Measurements from ENCODE around the gene MAP3K14.
"Not testable (repeated sequence)": the region's sequence is repeated elsewhere in the genome, so short reads cannot be mapped to it uniquely, and the experiment has no call there.

The MAP3K14 gene

DNA sequence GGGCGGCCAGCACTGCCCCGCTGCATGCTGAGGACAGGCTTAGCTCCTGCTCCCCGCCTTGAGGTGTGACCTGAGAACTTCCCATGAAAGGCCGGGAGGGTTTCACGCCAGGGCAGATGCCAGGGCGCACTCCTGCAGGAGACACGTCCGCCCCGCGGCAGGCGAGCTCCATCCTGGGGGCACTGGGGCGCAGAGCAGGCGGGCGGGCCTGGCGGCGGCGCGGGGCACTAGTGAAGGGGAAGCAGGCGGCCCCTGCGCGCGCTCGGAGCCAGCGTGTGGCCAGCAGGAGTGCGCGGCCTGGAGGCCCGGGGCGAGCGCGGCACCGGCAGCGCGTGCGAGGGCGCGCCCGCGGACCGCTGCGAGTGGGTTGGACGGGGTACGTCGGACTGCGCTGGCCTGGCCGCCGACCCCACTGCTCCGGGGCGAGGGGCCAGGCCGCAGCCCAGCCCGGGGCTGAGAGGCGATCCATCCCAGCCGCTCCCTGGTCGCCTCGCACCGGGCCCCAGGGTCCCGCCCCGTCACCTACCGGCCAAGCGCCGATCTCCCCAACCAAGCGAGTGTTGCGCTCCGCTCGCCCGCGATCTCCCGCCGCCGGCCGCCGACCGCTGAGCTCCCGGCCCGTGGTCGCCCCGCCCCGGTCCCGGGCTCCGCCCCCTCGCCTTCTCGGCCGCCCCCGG is at the start of gene MAP3K14:
Gene MAP3K14, minus strand, starts transcription at position 587 of the 677 bp plus-strand sequence. CDS start 26,275 bp downstream, outside the sequence.
- peak; percentile 78 for DNase-seq

DNA sequence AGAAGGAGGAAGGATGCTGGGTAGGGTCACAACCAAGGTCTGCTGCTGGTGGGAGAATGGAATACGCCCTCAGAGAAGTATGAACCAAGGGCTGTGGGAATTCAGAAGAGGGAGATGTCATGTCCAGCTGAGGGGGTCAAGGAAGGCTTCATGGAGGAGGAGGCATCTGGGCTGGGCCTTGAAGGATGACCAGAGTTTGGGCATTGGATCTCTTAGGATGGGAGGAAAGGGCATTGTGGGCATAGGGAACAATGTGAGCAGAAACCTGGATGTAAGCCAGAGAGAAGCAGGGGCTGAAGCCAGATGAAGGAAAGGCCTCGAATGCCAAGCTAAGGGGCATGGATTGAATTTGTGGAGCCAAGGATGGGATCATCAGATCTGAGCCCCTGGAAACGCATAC is 49.2 kb upstream of the MAP3K14 start:
- no peak for DNase-seq

DNA sequence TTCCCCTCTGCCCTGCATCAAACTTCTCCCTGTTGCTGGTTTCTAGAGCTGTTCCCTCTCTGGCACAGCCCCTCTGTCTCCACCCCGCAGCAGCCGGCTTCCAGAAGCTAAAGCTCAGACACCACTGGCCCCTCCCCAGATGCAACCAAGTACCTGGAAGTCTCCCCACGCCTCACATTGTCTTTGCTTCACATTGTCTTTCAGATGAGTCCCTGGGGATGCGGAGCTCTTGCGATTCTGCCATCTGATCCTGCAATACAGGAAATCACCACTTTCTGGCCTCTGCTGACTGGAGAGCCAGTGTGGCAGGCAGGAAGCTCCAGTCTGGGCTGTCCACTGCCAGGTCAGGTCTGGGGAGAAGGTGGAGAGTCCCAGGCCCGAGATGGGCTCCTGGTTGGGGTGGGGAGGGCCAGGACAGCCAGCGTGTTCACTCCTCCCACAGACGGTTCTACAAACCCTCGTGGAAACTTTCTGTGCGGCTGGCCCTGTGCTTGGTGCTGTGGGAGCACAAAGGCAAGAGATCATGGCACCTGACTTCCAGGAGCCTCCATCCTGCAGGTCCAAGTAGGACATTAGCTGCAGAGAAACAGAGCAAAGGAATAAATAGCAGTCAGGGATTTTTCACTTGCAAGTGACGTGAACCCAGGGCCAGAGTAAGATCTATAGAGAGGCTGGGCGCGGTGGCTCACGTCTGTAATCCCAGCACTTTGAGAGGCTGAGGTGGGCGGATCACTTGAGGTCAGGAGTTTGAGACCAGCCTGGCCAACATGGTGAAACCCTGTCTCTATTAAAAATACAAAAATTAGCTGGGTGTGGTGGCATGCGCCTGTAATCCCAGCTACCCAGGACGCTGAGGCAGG is 47.9 kb upstream of the MAP3K14 start:
- peak; percentile 40 for DNase-seq

DNA sequence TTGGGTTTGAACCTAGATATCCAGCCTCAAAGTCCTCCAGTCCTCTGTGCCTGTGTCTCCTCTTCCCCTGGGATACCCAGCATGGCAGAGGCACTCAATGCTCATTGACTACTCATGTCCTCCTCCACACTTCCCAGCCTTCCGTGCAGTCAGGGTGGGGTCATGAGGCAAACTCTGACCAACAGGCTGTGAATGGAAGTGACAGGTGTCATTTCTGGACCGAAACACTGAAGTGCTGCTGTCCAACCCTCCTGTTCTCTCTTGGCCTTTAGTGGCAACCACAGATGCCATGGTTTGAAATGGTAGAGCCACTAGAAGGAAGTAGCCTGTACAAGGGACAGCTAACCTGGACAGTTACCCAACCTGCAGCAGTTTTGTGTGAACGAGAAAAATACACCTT is 46.7 kb upstream of the MAP3K14 start:
- DNase-seq = no peak

DNA sequence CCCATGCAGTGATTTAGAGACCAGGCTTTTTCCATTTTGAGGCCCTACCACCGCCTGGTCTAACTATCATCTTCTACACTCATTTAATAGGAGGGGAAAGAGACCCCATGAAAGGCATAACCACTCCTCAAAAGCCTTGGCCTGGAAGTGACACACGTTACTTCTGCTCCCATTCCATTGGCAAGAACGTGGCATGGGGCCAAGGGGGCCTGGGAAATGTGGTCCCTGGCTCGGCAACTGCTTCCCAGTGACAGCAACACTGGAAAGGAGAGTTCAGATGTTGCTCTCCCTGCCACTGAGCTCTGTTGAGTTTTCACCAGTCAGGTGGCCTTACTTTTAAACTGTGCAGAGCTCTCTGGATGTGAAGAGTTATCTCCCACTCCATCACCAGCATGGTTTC is 45.2 kb upstream of the MAP3K14 start:
- no peak for DNase-seq

DNA sequence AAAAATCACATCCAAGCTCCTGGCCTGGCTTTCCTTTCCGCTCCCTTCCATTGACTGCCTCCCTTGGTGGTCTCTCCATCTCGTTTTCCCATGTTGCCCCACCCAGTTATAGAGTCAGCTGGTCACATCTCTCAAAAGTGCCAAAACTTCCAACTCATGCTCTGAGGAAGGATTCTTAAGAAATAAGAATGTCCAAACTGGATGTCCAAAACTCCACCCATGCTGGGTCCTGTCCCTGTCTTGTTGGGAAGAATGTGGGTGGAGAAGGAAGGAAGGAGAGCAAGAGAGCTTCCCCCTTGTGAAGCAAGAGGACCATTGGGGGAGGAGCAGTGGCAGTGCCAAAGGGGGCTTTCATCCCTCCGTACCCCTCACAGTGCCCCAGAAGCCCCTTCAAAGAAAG is 44.6 kb upstream of the MAP3K14 start:
- DNase-seq = no peak

DNA sequence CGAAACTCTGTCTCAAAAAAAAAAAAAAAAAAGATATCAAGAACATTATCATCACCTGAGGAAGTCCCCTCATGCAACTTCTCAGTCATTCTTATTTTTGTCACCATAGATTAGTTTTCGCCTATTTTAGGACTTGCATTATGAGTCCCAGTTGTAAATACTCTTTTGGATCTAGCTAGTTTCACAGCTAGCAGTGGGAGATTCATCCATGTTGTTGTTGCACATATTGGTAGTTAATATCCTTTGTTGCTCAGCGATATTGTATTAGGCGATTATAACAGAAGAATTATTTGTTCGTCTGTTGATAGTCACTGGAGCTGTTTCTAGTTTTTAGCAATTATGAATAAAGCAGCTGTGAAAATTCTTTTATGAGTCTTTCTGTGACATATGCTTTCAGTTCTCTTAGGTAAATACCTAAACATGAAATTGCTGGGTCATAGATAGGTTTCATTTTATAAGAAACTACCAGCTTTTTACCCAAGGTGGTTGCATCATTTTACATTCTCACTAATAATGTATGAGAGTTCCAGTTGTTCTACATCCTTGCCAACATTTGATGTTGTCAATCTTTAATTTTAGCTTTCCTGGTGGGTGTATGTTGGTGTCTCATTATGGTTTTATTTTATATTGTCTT is 40.7 kb upstream of the MAP3K14 start:
- DNase-seq = no peak

DNA sequence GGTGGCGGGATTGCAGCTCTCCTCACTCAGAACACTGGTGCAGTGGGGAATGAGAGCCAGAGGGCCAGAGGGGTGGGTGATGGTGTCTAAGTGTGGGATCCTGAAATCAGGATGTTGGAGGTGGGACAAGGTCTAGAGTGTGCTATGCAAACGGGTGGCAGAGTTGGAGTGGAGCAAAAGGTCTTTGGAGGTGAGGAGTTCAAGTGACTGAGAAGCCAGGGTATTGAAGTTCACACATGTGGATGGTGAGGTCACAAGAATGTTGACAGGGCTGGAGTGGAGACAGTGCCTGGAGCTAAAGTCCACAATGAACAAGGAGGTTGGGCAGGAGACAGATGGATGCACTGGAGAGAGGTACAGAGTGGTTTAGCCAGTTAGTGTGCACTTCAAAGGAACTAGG is 38.3 kb upstream of the MAP3K14 start:
- no peak for DNase-seq

DNA sequence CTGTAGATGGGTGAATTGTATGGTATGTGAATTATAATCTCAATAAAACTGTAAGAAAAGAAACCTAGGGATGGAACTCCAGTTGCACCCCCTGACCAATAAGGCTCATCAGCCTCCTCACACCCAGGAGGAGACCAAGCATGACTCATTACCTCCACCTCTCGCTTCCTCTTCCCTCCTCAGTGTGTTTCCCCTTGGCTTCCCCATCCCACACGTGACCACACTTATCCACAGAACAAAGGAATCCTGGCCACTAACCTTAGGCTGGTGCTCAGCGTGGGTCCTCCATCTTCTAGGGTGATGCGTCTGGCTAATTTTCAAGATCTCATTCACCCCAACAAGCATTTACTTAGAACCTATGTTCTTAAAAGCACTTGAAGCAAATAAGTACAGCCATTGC is 36.2 kb upstream of the MAP3K14 start:
- no peak for DNase-seq

DNA sequence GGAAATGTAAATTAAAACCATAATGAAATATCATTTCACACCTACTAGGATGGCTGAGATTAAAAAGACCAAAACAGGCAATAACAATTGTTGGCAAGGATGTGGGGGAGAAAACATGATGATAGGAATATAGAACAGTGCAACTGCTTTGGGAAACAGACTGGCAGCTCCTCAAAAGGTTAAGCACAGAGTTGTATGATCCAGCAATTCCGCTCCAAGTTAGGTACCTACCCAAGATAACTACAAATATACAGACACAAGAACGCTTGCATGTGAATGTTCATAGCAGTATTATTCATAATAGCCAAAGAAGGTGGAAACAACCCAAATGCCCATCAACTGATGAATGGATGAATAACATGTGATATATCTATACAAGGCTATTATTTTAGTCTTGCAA is 35.0 kb upstream of the MAP3K14 start:
- no peak for DNase-seq

DNA sequence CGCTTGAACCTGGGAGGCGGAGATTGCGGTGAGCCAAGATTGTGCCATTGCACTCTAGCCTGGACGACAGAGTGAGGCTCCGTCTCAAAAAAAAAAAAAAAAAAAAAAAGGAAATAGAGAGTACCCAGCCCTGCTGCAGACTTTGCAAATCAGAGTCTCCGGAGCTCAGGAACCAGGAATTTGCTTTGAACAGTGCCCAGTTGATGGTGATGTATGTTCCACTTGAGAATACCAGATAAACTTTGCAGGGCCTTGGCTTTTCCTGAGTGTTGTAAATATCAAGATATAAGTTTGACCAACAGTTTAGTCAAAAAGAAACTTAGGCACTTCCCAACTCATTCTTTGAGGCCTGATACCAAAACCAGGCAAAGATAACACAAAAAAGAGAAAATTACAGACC is 30.6 kb upstream of the MAP3K14 start:
- DNase-seq = no peak

DNA sequence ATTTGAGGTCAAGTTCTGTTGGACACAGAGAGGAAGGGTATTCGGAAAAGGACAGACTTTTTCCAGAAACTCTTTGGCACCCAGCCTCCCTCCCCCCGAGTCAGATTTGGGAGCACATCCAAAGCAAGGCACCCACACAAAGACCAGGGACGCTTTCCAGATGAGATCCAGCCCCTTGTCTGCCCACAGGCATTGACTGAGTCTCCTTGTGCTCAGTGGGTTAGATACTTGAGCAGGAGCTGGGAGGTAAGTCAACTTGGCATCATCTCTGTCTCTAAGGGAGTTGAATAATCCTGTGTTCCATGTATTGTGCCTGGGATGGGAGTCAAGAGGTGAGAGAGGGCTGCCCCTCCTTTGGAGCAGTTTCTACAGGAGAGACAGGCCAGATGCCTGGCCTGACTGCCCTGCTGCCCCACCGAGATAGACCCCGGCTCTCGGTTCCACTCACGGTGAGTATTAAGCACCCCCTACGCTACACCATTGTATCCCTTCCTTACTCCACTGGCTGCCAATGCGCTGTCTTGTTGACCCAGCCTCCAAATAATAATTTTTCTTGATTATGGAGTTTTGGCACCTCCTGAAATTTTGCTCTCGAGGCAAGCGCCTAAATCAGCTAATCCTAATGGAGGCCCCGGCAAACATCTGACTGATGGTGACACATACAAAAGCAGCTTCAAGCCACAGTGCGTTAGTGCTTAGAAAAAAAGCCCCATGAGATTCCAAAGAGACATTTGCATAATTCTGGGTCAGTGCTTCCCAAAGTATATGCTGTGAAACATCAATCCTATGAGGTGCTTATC is 29.6 kb upstream of the MAP3K14 start:
- DNase-seq = no peak

DNA sequence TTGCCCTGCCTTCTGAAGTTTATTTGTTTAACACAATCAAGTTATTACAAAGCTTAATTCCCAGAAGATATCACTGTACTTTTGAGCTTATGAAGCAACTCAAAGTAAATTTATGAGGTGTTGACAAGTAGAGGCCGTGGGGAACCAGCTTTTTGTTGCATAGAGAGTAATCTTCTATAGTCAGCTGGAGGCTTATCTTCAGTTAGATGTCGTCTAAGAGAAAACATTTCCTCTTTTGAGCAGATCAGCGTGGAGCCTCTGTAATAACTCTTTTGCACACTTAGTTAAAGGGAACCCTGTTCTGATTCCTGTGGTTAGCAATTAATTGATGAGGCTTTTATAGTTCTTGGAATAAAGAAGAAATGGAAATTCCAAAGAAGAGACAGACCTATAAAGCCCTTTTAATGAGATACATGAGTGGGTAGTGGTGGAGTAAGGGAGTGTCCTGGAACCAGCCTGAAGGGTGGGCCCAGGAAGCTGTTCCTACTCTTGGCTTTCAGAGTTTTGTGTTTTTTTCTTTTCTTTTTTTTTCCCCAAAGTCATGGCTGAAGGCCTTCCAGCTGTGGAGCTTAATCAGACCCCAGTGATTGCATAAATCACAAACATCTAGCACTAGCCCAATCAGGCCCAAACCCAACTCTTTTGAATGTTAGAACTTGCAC is 28.9 kb upstream of the MAP3K14 start:
- DNase-seq = no peak

DNA sequence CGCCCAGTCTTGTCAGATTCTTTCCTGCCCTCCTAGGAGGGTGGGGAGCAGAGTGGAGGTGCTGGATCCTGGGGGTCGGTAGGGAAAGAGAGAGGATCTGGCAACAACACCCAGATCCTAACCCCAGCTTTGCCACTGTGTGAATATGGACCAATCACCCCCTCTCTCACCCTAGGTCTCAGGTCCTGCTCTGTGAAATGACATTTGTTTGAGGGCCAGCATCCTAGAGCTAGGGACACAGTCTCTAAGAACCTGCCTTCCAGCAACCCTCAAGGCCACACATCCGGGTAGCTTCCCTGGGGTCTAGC is 28.4 kb upstream of the MAP3K14 start:
- DNase-seq = no peak

DNA sequence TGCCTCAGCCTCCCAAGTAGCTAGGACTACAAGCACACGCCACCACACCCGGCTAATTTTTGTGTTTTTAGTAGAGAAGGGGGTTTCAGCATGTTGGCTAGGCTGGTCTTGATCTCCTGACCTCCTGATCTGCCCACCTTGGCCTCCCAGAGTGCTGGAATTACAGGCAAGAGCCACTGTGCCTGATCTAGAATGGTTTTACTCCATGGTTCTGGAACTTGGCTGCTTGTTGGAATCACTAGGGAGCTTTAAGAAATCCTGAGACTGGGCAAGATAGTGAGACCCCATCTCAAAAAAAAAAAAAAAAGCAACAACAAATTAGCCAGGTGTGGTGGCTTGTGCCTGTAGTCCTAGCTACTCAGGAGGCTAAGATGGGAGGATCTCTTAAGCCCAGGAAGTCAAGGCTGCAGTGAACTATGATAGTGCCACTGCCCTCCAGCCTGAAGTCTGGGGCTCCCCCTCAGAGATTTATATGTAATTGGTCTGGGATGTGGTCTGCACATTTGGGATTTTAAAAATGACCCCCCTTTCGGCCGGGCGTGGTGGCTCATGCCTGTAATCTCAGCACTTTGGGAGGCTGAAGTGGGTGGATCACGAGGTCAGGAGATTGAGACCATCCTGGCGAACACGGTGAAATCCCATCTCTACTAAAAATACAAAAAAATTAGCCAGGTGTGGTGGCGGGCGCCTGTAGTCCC is 27.3 kb upstream of the MAP3K14 start:
- DNase-seq = not testable (repeated sequence)

DNA sequence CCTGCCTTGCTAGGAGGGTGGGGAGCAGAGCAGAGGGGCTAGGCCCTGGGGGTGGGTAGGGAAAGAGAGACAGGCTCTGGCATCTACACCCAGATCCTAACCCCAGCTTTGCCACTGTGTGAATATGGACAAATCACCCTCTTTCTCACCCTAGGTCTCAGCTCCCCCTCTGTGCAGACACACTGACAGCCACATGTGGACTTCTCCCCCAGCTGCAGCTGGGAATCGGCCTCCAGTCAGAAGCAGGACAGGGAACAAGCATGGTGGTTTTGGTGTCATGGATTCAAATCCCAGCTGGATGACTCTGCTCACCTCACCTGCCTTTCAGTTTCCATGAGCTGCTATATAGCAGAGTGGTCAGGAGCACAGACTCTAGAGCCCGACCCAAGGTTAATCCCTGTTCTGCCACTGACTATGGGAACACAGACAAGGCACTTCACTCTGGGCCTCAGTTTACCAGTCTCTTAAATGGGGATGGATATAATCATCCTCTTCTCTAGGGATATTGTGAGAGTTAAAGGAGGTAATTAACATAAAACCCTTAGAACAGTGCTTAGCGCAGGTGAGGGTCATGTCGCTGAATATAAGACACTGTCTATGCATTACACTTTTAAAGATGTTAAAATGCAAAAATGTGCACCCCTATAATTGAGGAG is 26.2 kb upstream of the MAP3K14 start:
- no peak for DNase-seq

DNA sequence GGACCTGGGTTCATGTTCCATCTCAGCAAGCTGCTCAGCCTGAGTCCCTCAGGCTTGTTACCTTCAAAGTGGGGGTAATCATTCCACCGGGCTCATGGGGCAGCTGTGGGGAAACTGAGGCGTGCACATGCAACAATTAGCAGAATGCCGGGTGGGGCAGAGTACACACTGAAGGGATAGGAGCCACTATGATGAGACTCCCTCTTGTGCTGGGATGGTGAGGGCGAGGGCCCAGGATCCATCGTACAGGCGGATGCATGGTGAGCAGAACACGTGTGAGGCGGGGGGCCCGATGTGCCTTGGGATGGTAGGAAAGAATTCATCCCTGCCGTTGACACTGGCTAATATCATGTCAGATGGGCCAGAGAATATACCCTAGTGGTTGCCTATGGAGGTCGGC is 25.5 kb upstream of the MAP3K14 start:
- DNase-seq = no peak

DNA sequence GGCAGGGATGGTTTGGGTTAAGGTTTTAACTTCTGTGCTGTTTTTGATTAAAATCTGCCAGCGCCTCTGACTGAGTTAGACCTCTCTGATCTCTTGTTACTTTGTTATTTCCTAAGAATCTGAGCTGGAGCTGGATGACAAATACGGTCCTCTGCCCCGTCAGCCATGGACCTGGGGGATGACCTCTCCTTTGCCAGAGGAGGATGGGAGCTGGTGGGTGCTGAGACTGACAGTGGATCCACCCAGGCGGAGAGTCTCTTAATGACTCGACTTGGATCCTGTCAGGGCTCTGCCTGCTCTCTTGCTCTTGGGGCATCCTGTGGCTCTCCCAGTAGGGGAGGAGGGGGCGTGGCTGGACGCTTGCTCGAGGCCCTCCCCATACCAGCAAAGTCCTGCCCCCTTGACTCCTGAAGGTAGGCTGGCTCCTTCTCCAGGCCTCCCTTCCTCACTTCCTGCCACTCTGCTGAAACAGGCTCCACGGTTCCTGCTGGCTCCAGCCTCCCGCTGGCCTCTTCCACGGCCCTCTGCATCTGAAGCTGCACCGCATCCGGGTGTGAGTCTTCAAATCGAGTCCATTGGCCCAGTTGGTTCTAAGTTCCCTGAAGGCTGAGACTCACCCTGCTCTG is 24.8 kb upstream of the MAP3K14 start:
- no peak for DNase-seq

DNA sequence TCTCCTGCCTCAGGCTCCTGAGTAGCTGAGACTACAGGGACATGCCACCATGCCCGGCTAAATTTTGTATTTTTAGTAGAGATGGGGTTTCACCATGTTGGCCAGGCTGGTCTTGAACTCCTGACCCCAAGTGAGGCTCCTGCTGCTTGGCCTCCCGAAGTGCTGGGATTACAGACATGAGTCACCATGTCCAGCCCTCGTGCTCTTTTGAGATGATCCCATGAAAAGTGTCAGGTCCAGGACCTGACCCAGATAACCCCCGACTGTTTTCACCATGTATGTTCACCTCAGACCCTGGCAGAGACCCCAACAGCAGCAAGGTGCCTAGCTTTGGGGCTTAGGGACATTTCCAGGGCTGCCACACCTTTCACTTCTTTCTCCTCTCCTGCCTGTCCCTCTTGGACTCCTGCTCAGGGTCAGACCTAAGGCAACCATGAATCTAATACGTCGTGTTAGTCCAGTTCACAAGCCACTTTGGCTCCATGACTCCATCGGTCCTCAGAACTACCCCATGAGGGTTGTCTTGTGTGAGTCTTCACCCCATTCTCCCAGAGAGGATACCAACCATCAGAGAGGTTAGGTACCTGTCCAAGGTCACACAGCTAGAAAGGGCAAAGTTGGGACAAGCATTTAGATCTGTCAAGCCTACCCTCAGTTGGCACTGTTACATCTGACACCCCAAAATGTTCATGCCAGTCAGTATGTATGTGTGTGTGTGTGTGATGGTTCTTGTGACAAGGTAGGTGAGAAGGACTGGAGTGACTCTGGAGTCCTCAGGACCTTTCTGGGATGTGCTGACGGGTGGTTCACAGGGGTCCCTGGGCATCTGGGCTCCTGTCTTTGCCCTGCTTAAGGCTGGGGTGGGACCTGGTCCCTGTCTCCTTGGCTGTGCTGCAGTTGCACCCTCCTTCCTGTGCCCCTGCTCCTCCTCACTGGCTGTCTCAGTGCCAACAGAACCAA is 23.1 kb upstream of the MAP3K14 start:
- DNase-seq = no peak

DNA sequence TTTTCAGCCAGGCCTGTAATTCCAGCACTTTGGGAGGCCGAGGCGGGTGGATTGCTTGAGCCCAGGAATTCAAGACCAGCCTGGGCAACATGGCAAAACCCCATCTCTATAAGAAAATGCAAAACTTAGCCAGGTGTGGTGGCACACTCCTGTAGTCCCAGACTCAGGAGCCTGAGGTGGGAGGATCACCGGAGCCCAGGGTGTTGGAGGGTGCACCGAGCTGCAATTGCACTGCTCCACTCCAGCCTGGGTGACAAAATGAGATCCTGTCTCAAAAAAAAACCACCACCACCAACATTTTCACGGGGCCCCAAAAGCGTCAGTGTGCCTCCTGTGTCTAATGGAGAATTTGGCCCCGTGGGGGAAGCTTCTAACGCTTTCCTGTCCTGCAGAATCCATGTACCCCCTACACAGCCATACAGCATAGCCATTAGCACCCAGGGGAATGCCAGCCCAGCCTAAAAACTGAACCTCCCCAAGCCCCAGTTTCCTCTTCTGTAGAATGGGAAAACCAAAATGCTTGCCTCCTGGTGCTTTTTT is 22.2 kb upstream of the MAP3K14 start:
- DNase-seq = no peak

All from NCI-H1092 treated with DMSO at 0.1 percent for 48 hours (cell line).